HG03432 (cell line): ENCODE measurements around the gene CAMK2D.
"Not testable (repeated sequence)": the region's sequence is repeated elsewhere in the genome, so short reads cannot be mapped to it uniquely, and the experiment has no call there.

Experiments used
- ATAC-seq: cut with Tn5 transposase; IDR thresholded peaks from one replicate; pipeline ENCODE4 v1.9.1; 2021; ENCODE audit warnings: mild to moderate bottlenecking, moderate library complexity; ENCODE audit not compliant: unreplicated experiment

CAMK2D gene

GRCh38 chr4:113763923-113764322 lies 2.4 kb upstream of the CAMK2D start:
- not testable (repeated sequence) for ATAC-seq

DNA sequence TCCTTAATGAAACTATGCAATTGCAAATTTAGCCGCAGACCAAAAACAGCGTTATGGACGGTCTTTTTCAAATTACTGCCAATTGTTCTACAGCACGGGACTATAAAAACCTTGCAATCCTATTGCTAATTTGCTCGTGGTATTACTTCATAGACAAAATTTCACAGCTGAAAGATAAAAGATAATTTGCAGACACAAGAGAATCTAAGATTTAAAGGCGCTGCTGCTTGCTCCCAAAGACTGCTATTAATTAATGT lies 1.4 kb upstream of the CAMK2D start:
- ATAC-seq, result no peak

DNA sequence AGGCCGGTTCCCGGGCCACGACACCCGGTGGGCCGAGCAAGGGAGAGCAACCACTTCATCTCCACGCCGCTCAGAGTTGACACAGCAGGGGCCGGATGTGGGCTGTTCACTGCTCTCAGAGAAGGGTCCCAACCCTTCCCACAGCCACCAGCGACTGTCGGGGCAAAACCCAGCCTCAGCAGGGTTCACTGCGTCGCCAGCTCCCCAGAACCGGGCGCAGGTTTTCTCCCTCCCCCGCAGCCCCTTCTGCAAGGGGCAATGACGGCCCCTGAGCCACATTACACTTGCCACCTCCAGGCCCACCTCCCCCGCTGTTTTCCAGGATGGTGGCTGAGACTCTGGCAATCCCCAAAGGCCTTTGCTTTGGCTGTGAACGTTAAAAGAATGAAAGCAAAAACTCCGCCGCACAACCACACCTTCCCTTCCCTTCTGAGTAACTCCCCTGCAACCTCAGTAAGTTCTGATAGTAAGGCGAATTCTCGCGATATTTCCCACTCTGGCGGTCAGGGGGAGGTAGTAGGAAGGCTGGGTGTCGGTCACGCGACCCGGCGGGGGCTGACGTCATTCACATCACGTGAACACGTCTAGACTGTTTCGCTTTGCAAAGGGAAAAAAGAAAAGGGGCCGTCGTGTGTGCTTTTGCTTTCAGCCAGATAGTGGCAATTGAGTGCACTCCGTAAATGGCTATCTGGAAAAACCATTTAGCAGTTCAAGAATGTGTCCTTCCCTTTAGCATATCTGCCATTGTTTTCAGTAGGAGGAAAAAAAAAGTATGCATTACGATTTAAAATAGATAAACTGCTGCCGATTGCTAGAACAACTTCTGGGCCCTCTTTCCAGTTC lies 869 bp upstream of the CAMK2D start:
- peak; percentile 69 for ATAC-seq

DNA sequence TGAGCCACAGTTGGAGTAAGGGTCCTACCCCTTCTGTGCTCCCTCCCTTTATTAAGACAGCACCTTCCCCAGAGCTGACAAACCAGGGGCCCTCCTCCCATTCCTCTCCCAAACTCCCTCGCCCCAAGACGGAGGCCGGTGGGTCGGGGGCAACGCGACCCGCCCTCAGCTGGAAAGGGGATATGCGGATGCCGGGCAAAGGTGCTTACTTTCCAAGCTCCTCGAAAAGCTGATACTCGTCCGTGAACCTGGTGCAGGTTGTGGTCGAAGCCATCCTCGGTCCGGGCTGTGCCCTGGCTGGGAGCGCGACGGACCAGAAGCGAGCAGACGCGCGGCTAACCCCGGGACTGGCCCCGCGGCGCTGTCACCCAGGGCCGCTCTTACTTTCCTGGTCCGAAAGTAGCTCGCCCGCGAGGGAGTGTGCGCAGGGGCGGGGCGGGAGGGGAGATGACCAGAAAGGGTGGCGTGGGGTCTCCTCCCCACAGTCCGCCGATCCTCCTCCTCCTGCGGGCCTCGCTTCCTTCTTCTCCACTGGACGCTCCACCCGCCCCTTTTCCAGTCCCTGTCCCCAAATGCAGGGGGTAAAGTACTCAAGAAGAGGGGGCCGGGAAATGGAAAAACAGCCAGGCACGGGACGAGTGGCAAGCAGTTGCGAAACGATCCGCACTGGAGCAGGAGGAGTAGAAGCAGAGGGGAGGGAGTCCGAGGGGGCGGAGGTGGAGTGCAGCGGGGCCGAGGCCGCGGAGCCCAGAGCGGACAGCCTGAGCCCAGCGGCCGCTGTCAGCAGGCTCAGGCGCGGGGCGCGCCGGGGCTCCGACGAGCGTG lies 531 bp downstream of the CAMK2D start:
- peak; percentile 29 for ATAC-seq

GRCh38 chr4:113760094-113760794 lies 1.3 kb downstream of the CAMK2D start:
- ATAC-seq, result no peak

DNA sequence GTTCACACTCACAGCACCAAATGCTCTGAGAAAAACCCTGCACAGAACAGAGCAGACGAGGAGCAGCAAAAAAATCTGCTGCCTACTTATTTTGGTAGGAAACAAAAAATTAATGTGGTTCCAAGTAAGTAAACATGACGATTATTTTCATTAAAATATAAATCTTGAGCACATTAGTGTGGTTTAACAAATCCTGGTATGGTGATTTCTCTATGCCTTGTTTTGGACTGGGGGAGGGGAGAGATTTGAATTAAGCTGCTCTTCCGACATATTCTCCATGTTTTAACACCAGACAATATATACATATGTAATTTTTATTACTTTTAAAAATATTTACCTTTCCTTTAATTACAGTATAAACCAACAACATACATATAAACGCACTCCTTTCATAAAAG lies 1.8 kb downstream of the CAMK2D start:
- no peak for ATAC-seq

DNA sequence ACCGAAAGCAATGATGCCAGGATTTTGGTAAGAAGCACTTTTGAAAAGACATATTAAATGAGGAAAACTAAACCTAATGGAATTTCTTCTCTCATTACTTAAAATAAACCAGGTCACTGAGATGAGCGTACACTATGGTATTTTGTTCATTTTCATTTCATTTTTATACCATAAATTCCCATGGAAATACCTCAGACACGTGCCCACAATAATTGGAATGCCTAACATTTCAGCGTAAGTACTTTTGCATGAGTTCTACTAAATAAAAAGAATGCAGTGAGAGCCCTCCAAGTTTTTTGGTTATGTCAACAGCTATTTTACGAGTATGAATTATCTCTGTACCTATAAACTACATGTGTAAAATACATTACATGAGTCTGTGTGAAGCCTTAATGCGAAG lies 3.2 kb downstream of the CAMK2D start:
- no peak for ATAC-seq

DNA sequence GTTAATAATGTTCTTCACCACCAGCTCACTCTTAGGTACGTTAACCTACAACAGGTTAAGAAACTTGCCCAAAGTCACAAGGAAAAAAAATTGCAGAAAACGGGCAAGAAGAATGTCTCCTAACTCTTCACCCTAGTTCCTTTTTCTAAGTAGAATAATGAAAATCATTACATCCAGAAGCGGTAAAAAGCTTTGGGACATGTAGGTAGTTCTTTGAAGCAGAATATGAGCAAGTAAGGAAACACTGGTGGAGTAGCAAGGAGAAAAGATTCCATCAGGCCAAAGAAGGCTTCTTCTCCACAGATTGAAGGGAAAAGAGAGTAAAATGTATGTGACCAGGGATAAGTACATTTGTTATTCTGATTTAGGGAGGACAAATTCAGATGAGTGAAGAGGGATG lies 4.1 kb downstream of the CAMK2D start:
- ATAC-seq, result no peak

DNA sequence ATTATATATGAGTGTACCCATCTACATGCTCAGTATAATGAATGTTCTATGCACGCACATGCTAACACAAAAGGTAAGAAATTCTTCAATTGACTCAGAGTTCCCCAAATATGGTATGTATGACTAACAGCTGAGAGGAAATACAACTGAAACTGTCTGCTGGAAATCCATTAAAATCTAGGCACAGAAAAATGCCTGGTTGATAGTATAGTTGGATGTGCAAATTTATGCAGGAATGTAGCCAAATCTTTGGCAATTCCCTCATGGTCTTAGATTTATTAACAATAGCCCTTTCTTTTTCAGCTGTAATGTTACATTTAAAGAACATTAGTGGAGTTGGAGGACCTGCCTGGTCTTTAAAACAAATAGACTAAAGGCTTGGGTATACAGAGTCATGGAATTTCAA lies 5.5 kb downstream of the CAMK2D start:
- ATAC-seq, result peak; percentile 84

DNA sequence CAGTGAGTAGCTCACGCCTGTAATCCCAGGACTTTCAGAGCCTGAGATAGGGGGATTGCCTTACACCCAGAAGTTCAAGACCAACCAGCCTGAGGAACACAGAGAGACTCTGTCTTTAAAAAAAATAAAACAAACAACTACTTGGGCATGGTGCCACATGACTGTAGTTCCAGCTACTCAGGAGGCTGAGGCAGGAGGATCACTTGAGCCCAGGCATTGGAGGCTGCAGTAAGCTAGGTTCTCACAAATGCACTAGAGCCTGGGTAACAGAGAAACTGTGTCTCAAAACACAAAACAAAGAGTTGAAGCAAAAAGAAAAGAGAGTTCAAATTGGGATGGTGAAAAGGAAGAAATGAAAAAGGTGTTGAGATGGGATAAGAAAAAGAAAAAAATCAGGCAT lies 10.8 kb downstream of the CAMK2D start:
- no peak for ATAC-seq

DNA sequence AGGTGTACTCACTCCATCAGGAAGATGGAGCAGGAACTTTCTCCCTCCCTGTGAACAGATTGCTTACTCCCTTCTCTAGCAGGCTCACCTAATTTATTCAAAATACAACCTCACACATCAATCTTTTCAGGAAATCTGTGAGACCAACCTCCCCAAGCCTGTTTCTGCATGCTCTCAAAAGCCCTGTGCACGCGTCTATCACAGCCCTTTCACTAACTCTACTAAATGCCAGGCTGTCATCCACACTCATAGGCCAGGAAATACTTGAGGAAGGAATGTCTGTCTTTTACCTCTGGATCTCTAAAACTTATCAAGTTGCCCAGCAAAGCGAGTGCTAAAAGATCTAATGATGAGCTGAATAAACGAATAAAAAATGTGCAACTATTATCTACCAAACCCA lies 11.2 kb downstream of the CAMK2D start:
- ATAC-seq, result no peak

DNA sequence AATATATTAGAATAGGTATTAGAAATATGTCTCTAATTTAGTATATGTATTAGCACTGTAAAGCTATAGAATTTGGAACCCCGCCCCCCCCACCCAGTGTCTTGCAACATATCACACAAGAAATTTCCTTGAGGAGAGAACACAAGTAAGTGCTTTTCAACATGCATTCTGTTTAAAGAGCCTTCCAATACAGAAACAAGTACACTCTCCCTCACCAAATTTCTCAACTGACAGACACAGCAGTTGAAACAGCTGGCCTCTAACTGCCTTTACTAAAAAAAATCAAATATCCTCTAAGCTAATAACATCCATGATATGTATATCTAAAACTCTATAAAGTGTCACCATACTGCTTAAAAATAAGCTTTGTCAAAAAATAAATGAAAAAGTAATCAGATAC lies 12.4 kb downstream of the CAMK2D start:
- ATAC-seq, result no peak

- ATAC-seq, result no peak
These were observed 13.6 kb downstream of the CAMK2D start for GRCh38 chr4:113747949-113748348.

- ATAC-seq, result no peak
These were observed 15.8 kb downstream of the CAMK2D start for GRCh38 chr4:113745711-113746110.

DNA sequence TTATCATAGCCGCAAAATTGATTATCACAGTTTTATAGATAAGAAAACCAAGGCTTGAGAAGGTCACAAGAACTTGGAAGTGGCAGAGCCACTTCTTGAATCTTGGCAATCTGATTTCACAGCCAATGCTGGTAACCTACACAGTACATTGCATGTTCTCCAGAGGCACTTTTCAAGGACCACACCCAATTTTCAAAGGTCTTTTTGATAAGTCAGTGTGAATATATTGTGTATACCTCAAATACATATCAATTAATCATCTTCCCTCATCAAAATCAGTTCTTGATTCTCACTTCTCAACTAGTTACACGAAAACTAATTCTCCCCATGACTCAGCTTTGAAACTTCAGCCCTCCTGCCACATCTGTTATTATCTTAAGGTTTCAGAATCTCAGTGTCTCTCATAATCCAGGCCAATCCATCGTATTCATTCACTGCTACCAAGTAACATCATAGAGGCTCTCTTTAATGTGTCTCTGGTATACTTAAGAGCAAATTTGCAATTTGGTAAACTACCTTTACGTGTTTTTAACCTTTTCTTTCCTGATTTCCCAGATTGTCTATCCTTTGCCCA lies 16.8 kb downstream of the CAMK2D start:
- ATAC-seq, result no peak

- no peak for ATAC-seq
These were observed 17.8 kb downstream of the CAMK2D start for GRCh38 chr4:113743690-113744089.

GRCh38 chr4:113742643-113743042 lies 18.9 kb downstream of the CAMK2D start:
- no peak for ATAC-seq

DNA sequence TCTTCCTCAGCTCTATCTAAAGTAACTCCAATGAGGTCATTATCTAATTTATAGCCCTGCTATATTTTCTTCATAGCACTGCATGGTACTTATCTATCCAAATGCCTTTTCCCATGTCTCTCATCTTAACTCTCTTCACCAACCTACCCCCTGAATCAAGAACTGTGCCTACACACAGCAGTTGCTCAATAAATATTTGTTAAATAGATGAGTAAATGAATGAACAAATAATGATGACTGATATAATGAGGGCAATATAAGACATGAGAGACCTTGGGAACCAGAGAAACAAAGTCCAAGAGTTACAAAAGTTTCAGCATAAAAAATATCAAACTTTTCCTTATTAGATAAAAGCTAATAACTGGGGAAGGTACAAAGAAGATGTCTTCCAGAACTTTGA lies 19.6 kb downstream of the CAMK2D start:
- ATAC-seq, result no peak

DNA sequence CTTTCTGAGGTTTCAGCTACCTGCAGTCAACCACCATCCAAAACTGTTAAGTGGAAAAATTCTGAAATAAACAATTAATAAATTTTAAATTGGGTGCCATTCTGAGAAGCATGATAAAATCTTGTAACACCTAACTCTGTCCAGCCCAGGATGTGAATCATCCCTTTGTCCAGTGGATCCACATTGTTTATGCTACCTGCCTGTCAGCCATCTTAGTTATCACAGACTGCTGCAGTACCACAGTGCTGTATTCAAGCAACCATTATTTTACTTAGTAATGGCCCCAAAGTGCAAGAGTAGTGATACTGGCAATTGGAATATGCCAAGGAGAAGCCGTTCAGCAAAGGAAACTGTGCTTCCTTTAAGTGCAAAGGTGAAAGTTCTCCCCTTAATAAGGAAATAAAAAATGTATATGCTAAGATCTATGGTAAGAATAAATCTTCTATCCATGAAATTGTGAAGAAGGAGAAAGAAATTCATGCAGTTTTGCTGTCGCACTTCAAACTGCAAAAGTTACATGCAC lies 20.6 kb downstream of the CAMK2D start:
- no peak for ATAC-seq

- ATAC-seq, result no peak
These were observed 22.3 kb downstream of the CAMK2D start for GRCh38 chr4:113739197-113739596.

GRCh38 chr4:113738251-113738650 lies 23.3 kb downstream of the CAMK2D start:
- no peak for ATAC-seq
